Measurements from ENCODE around the gene PRKAG1.

PRKAG1 gene

GRCh38 chr12:49026101-49026500, 7.5 kb upstream of the PRKAG1 start:
- no peak overlapping the region for H3K4me3 ChIP-seq (ENCODE audit: low read depth, low read length)
- no peak for TF ChIP-seq CTCF (IDR thresholded peaks at IDR 0.05; ENCODE audit: borderline replicate concordance, insufficient read depth, low read depth, low read length)

DNA sequence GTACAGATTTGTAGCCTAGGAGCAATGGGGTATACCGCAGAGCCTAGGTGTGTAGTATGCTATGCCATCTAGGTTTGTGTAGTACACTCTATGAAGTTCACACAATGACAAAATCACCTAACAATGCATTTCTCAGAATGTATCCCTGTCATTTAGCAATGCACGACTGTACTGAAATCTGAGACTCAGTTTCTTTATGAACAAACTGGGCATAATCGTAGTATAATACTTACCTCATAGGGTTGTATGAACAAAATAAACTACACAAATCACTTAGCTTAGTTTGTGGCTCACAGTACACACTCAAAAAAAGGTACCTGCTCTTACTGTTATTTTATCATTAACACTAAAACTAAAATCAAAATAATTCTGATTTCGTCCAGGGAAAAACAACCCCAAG, 6.9 kb upstream of the PRKAG1 start:
- no peak for TF ChIP-seq CTCF (IDR thresholded peaks at IDR 0.05; ENCODE audit: borderline replicate concordance, insufficient read depth, low read depth, low read length)

GRCh38 chr12:49024543-49024942, 6.0 kb upstream of the PRKAG1 start:
- TF ChIP-seq CTCF (IDR thresholded peaks at IDR 0.05; ENCODE audit: borderline replicate concordance, insufficient read depth, low read depth, low read length), result no peak
- no peak overlapping the region for H3K4me3 ChIP-seq (ENCODE audit: low read depth, low read length)

More for the DNA sequence above, 6.9 kb upstream of the PRKAG1 start:
- H3K4me3 ChIP-seq (ENCODE audit: low read depth, low read length), result no peak overlapping the region

DNA sequence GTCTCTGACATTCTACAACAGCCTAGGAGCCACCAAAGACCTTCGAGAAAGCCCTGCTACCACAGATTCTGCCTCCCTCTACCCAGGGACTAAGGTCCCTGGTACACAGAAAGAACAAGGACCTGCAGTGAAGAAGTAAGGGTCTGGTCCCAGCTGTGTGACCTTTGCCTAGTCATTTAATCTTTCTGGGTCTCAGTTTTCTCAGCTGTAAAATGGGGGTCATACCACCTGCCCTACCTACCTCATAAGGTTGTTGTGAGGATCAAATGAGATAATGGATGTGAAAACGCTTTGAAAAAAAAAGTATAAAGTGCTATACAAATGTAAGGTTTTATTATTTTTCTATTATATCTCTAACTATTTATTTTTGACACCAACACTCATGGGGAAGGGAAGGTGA, 5.2 kb upstream of the PRKAG1 start:
- H3K4me3 ChIP-seq (ENCODE audit: low read depth, low read length), result no peak overlapping the region
- TF ChIP-seq CTCF (IDR thresholded peaks at IDR 0.05; ENCODE audit: borderline replicate concordance, insufficient read depth, low read depth, low read length), result no peak

- H3K4me3 ChIP-seq (ENCODE audit: low read depth, low read length), result no peak overlapping the region
- TF ChIP-seq CTCF (IDR thresholded peaks at IDR 0.05; ENCODE audit: borderline replicate concordance, insufficient read depth, low read depth, low read length), result no peak
Measured at GRCh38 chr12:49022558-49023178, 4.1 kb upstream of the PRKAG1 start.

- H3K4me3 ChIP-seq (ENCODE audit: low read depth, low read length), result no peak overlapping the region
- no peak for TF ChIP-seq CTCF (IDR thresholded peaks at IDR 0.05; ENCODE audit: borderline replicate concordance, insufficient read depth, low read depth, low read length)
Measured at GRCh38 chr12:49021292-49021915, 2.8 kb upstream of the PRKAG1 start.

DNA sequence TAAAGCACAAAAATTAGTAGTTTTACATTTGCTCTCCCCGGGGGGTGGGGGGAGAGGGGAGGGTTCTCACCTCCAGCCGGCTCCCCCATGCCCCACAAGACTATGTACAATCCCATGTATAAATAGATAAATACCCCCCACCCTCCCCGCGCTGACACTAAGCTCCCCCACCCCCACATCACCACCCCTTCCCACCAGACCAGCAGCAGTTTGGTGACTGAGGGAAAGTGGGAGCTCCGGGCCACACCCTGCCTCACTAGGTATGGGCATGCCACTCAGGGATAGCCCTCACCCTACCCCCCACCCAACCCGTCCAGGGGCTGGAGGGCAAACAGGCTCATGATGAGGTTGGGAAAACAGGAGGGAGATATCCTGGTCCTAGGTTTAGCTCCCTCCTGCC, 1.9 kb upstream of the PRKAG1 start:
- no peak for TF ChIP-seq CTCF (IDR thresholded peaks at IDR 0.05; ENCODE audit: borderline replicate concordance, insufficient read depth, low read depth, low read length)

More for the DNA sequence above, 1.9 kb upstream of the PRKAG1 start:
- H3K4me3 ChIP-seq (ENCODE audit: low read depth, low read length), result no peak overlapping the region
